NCI-H2029 (cell line): Measurements from ENCODE around the gene CAPN13.

ENCODE experiments used
- DNase-seq: peaks from one replicate; lab custom pipeline; 2025; lab: John Stamatoyannopoulos, UW

CAPN13 gene

DNA sequence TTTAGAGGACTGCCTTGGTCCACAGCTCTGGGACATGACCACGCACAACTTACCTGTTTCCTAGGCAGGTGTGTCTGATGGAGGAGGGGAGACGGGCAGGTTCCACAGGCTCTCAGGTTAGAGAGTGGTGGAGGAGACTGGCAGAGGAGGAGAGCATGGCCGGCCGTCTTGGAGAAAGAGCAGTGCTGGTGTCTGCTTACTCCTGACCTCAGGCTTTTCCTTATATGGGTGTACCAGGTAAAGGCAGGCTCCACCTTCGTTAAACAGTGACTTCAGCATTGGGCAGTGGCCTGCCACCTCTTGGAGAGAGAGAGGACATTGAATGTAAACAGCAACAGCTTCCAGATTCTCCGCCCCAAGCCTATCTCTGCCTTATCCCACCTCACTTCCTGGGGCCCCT, at the start of gene CAPN13:
CAPN13 (minus strand) TSS at position 198 of the 400 bp plus-strand sequence. CDS start 20,121 bp downstream, outside the sequence.
- peak; percentile 93 for DNase-seq

DNA sequence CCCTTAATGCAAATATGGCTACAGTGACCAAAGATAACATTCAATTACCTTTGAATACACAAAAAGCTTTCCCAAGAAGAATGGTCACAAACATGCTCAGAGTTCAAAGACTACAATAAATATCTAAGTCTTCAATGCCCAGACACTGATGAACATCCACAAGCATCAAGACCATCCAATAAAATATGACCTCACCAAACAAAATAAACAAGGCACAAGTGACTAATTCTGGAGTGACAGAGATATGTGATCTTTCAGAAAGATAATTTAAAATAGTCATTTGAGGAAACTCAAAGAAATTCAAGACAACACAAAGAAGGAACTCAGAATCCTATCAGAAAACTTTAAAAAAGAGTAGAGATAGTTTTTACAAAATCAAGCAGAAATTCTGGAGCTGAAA, 40.6 kb upstream of the CAPN13 start:
- no peak for DNase-seq

DNA sequence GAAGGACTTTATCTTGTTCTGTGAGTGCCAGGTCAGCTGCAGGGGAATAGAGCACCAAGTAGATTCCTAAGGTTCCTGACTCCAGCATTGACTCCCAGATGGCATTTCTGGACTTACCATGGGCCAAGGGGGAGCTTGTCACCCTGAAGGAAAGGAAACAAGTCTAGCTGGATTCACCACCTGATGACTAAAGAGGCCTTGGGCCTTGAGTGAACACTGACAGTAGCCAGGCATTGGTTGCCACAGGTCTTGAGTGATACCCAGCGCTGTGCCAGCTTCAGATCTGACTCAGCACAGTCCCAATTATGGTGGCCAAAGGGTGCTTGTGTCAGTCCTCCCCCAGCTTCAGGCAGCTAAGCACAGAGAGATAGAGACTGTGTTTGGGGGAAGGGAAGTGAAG, 40.1 kb upstream of the CAPN13 start:
- DNase-seq, result no peak

DNA sequence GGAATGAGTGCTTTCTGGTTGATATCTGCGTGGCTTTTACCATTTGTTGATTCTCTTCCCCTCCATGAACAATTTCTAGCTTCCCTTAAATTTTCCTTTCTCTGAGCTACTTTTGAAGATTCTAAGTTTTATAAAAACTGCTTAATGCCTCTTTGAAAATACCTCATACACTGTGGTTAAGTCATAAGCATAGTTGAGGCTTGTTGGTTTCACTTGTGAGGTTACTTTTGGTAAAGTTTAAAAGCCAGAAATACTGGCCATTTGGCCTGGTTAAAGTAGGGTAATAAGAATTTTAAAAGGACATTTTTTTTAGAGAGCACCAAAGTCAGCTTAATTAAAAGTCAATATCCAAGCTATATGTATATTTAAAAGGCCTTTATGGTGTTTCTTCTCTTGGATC, 21.3 kb upstream of the CAPN13 start:
- DNase-seq, result no peak

GRCh38 chr2:30826916-30827315, 19.7 kb upstream of the CAPN13 start:
- no peak for DNase-seq

GRCh38 chr2:30826481-30826880, 19.2 kb upstream of the CAPN13 start:
- no peak for DNase-seq

- no peak for DNase-seq
Observed at GRCh38 chr2:30823452-30823851, 16.2 kb upstream of the CAPN13 start.

- no peak for DNase-seq
Observed at GRCh38 chr2:30821960-30822359, 14.7 kb upstream of the CAPN13 start.

GRCh38 chr2:30820381-30821055, 13.3 kb upstream of the CAPN13 start:
- no peak for DNase-seq

DNA sequence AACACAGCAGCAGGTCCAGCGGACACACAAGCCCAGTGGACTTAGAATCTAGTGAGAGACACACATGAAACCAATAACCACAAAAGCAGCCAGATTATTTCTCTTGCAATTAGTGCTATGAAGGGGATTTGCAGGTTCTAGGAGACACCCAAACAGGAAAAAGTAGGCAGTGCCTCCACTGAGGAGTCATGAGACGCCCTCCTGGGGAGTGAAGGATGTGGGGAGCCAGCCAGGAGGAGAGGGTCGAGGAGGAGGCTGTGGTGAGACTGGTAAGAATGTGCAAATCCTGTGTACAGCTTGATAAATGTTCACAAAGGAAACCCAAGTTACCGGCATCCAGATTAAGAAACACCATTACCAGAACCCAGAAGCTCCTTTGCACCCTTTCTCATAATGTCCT, 2.7 kb upstream of the CAPN13 start:
- DNase-seq, result no peak

DNA sequence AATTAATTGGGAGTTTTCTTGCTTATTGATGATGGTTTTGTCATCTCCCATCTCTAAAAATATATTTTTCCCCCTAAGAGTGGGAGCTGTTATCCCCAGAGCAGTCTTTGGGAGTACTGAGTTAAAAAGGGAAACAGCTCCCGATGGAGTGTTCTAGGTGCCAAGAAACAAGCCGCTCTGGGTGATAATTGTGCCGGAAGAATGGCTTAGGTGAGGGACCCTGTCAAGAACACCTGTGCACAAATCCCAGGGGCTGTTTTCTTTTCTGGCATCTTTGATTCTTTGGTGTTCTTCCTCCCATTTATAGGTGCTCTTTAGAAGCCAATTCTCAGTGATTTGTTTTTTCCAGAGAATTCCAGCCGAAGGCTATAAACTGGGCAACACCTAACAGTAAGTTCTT, 1.4 kb upstream of the CAPN13 start:
- no peak for DNase-seq

GRCh38 chr2:30803281-30803680, 4.0 kb downstream of the CAPN13 start:
- no peak for DNase-seq

DNA sequence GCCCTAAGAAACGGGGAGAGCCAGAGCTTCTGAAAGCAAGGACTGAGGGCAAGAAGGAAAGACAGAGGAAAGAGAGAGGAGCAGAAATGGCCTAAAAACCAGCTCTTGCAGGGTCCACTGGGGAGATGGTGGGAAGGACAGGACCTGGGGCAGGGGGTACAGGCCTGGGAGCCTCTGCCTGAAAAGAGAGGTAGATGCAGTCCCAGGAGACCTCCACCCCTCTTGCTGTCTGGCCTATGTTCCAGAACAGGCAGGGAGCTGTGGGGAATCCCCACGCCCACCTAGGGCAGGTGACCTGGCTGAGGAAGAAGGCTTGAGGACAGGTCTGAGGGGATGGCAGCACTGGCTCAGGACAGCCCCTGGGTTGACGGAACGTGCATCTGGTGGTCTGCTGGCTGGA, 4.6 kb downstream of the CAPN13 start:
- no peak for DNase-seq

DNA sequence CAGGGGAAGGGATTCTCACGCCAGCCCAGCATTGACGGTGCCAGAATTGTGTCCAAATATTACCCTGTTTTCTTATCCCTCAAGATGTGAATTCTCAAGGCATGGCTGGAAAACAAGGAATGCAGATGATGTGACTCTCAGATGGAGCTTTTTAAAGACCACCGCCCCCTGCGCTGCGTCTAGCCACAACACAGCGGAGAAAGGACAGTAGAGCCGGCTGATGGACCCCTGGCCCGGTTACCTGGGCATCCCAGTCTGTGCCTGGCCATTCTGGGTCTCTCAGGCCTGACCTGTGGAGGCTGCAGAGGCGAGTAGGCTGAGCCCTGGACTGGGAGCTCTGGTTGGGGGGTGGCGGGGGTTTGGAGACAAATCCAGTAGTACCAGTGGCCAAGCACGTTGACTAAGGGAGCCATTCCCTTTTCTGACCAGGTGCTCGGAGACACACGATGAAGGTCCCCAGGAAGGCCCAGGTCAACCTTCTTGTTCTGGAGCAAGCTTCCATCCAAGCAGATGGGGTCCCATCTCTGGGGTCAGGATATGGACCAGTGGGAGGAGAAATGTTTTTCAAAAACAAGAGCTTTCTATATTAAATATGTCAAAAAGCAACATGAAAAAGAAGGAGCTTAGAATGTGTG, 5.3 kb downstream of the CAPN13 start:
- DNase-seq, result no peak

GRCh38 chr2:30800159-30800558, 7.1 kb downstream of the CAPN13 start:
- no peak for DNase-seq

GRCh38 chr2:30799366-30799765, 7.9 kb downstream of the CAPN13 start:
- DNase-seq, result no peak

DNA sequence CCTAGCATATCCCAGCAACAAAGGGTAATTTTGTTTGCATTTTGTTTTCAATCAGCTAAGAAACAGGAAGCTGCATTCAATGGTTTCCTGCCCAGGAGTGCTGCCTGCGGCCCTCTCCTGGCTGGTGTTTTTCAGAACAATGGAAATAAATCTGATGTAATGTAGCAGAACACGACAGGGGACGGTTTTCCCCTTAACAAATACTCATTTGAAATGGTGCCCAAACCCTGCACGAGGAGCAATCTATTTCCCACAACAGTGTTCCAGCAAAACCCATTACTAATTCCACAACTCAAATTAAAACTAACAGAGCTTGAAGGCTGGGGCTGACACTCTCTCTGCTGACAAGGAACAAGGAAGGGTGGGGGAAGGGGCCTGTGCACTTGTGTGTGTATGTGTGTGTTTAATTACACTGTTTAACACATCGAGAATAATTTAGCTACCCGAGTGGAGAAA, 8.7 kb downstream of the CAPN13 start:
- peak; percentile 77 for DNase-seq

DNA sequence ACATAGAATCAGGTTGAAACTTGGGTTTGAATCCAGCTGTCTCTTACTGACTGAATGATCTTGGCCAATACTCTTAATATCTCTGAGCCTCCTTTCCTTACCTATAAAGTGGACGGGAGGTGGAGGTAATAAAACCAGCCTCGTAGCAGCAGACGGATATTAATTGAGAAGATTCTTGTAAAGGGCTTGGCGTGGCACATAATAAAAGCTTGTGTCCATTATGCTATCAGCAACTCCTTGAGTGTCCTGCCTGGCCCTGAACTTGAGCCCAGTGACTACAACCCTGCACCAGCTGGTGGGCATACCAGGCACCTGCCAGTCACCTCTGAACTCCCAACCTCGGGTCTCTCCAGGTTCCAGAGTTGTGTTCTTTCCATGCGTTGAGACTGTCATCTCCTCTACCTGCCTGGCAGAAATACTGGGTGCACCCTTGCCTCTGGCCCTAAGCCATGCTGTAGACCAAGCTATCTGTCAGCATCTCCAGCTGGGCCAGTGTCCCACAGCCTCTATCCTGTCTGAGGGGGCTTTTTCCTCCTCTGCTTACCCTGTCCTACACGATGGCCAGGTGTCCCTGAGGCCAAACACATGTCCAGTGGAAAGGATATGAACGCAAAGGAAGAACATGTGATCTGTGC, 9.7 kb downstream of the CAPN13 start:
- no peak for DNase-seq

GRCh38 chr2:30796699-30797098, 10.5 kb downstream of the CAPN13 start:
- DNase-seq, result no peak

DNA sequence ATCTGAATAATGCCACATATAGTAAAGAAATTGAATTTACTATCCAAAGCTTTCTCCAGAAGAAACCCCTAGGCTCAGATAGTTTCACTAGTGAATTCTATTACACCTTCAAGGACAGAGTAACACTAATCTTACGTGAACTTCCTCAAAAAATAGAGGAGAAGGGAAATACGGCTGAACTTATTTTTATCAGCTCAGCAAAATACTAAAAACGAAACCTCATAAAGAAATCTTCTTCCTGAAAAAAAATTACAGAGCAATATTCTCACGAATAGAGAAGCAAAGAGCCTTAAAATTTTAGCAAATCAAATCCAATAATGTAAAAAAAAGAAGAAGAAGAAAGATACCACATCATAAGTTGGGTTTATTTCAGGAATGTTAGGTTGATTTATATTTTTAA, 14.7 kb downstream of the CAPN13 start:
- DNase-seq, result no peak

- no peak for DNase-seq
Observed at GRCh38 chr2:30790879-30791278, 16.4 kb downstream of the CAPN13 start.

GRCh38 chr2:30789670-30790210, 17.5 kb downstream of the CAPN13 start:
- DNase-seq, result no peak
